ENCODE measurements around the gene GNPNAT1. TPM values are rescaled to one million over a fixed set of nuclear protein-coding genes. Genes with fewer than 3 reads are reported as not detected.

The GNPNAT1 gene
- polyA plus RNA-seq = 10 to 100 TPM in 1 of 3 donors, 1 to 10 TPM in 2; 2.4 to 11.2 (median 6.5) TPM

GRCh38 chr14:52791223-52792096 is at the start of gene GNPNAT1:
GNPNAT1 (minus strand) TSS chr14:52791607; CDS start chr14:52784650, 6,957 bp downstream.
- H3K36me3 Mint-ChIP-seq = no peaks in the 10 kb centered on the region
- peak within 1 kb of the TSS; percentile 88 to 93 (median 90) for H3K4me3 Mint-ChIP-seq
- H3K27me3 Mint-ChIP-seq (ENCODE audit: low read depth in 3 of 3) = peaks cover 0 to 8% (median 4%) of the 10 kb centered on the region in 3 donors
- H3K9me3 Mint-ChIP-seq = peaks cover 0 to 2% (median 0%) of the 10 kb centered on the region in 6 donors
- peak; percentile 95 to 96 (median 95) for DNase-seq
- H3K4me1 Mint-ChIP-seq = peaks cover 29 to 47% of the 10 kb centered on the region in 2 donors
- H3K27ac Mint-ChIP-seq = peak within 1 kb of the TSS; percentile 79 to 92 (median 87)

GRCh38 chr14:52840877-52841276 is 49.5 kb upstream of the GNPNAT1 start:
- no peaks in the 10 kb centered on the region for H3K4me1 Mint-ChIP-seq
- H3K4me3 Mint-ChIP-seq = no peak overlapping the region

GRCh38 chr14:52837451-52837850 is 46.0 kb upstream of the GNPNAT1 start:
- peaks cover 0 to 4% (median 2%) of the 10 kb centered on the region in 3 donors for H3K27me3 Mint-ChIP-seq (ENCODE audit: low read depth in 3 of 3)
- H3K4me3 Mint-ChIP-seq = no peak overlapping the region
- H3K36me3 Mint-ChIP-seq = no peaks in the 10 kb centered on the region
- no peaks in the 10 kb centered on the region for H3K4me1 Mint-ChIP-seq
- H3K9me3 Mint-ChIP-seq = peaks cover 0 to 1% (median 0%) of the 10 kb centered on the region in 6 donors
- no peak for DNase-seq
- H3K27ac Mint-ChIP-seq = no peak overlapping the region

More at GRCh38 chr14:52840877-52841276, 49.5 kb upstream of the GNPNAT1 start:
- Mint-ChIP-seq H3K36me3 (no peaks in the 10 kb centered on the region), H3K27me3 (ENCODE audit: low read depth in 3 of 3) (peaks cover 0 to 7% (median 5%) of the 10 kb centered on the region in 3 donors), H3K27ac (no peak overlapping the region), H3K9me3 (peaks cover 0 to 1% (median 0%) of the 10 kb centered on the region in 6 donors)
- DNase-seq = no peak

- no peaks in the 10 kb centered on the region for H3K36me3 Mint-ChIP-seq
- H3K27me3 Mint-ChIP-seq (ENCODE audit: low read depth in 3 of 3) = peaks cover 0 to 4% (median 2%) of the 10 kb centered on the region in 3 donors
- no peak overlapping the region for H3K27ac Mint-ChIP-seq
- peaks cover 0 to 1% (median 0%) of the 10 kb centered on the region in 6 donors for H3K9me3 Mint-ChIP-seq
- H3K4me1 Mint-ChIP-seq = no peaks in the 10 kb centered on the region
- H3K4me3 Mint-ChIP-seq = no peak overlapping the region
- no peak for DNase-seq
These were observed 44.7 kb upstream of the GNPNAT1 start for GRCh38 chr14:52836063-52836462.

- no peaks in the 10 kb centered on the region for H3K36me3 Mint-ChIP-seq
- H3K27me3 Mint-ChIP-seq (ENCODE audit: low read depth in 3 of 3) = peaks cover 0 to 6% (median 2%) of the 10 kb centered on the region in 3 donors
- no peaks in the 10 kb centered on the region for H3K4me1 Mint-ChIP-seq
- H3K9me3 Mint-ChIP-seq = peaks cover 0 to 1% (median 0%) of the 10 kb centered on the region in 6 donors
- DNase-seq = no peak
- peak overlapping the region in 1 of 6 donors; percentile 24 for H3K27ac Mint-ChIP-seq
- no peak overlapping the region for H3K4me3 Mint-ChIP-seq
These were observed 43.9 kb upstream of the GNPNAT1 start for GRCh38 chr14:52835122-52835903.

GRCh38 chr14:52834440-52834842 is 43.0 kb upstream of the GNPNAT1 start:
- no peak for DNase-seq
- peaks cover 0 to 1% (median 0%) of the 10 kb centered on the region in 6 donors for H3K9me3 Mint-ChIP-seq
- H3K4me1 Mint-ChIP-seq = no peaks in the 10 kb centered on the region
- H3K27me3 Mint-ChIP-seq (ENCODE audit: low read depth in 3 of 3) = peaks cover 0 to 5% (median 2%) of the 10 kb centered on the region in 3 donors
- no peaks in the 10 kb centered on the region for H3K36me3 Mint-ChIP-seq
- no peak overlapping the region for H3K4me3 Mint-ChIP-seq
- no peak overlapping the region for H3K27ac Mint-ChIP-seq

- Mint-ChIP-seq H3K4me1 (no peaks in the 10 kb centered on the region), H3K9me3 (peaks cover 0 to 1% (median 0%) of the 10 kb centered on the region in 6 donors), H3K27me3 (ENCODE audit: low read depth in 3 of 3) (peaks cover 0 to 5% (median 2%) of the 10 kb centered on the region in 3 donors), H3K36me3 (no peaks in the 10 kb centered on the region), H3K4me3 (no peak overlapping the region), H3K27ac (no peak overlapping the region)
- DNase-seq = no peak
These were observed 42.5 kb upstream of the GNPNAT1 start for GRCh38 chr14:52833891-52834290.

- Mint-ChIP-seq H3K27me3 (ENCODE audit: low read depth in 3 of 3) (peaks cover 0 to 2% (median 2%) of the 10 kb centered on the region in 3 donors), H3K9me3 (no peaks in the 10 kb centered on the region), H3K4me3 (no peak overlapping the region), H3K4me1 (no peaks in the 10 kb centered on the region), H3K36me3 (no peaks in the 10 kb centered on the region), H3K27ac (no peak overlapping the region)
- no peak for DNase-seq
These were observed 38.2 kb upstream of the GNPNAT1 start for GRCh38 chr14:52829527-52830185.

GRCh38 chr14:52827426-52827825 is 36.0 kb upstream of the GNPNAT1 start:
- Mint-ChIP-seq H3K27me3 (ENCODE audit: low read depth in 3 of 3) (peaks cover 0 to 2% (median 1%) of the 10 kb centered on the region in 3 donors), H3K9me3 (no peaks in the 10 kb centered on the region), H3K4me1 (no peaks in the 10 kb centered on the region), H3K27ac (no peak overlapping the region), H3K4me3 (no peak overlapping the region), H3K36me3 (no peaks in the 10 kb centered on the region)
- DNase-seq = no peak

GRCh38 chr14:52825085-52825484 is 33.7 kb upstream of the GNPNAT1 start:
- Mint-ChIP-seq H3K27me3 (ENCODE audit: low read depth in 3 of 3) (peaks cover 0 to 3% (median 0%) of the 10 kb centered on the region in 3 donors), H3K9me3 (no peaks in the 10 kb centered on the region), H3K27ac (no peak overlapping the region), H3K4me1 (no peaks in the 10 kb centered on the region), H3K36me3 (no peaks in the 10 kb centered on the region), H3K4me3 (no peak overlapping the region)
- DNase-seq = no peak

GRCh38 chr14:52824462-52824861 is 33.1 kb upstream of the GNPNAT1 start:
- DNase-seq = no peak
- H3K9me3 Mint-ChIP-seq = no peaks in the 10 kb centered on the region
- no peaks in the 10 kb centered on the region for H3K4me1 Mint-ChIP-seq
- H3K36me3 Mint-ChIP-seq = no peaks in the 10 kb centered on the region
- H3K27ac Mint-ChIP-seq = no peak overlapping the region
- peaks cover 0 to 3% (median 0%) of the 10 kb centered on the region in 3 donors for H3K27me3 Mint-ChIP-seq (ENCODE audit: low read depth in 3 of 3)
- H3K4me3 Mint-ChIP-seq = no peak overlapping the region

GRCh38 chr14:52821805-52822250 is 30.4 kb upstream of the GNPNAT1 start:
- Mint-ChIP-seq H3K27me3 (ENCODE audit: low read depth in 3 of 3) (peaks cover 0 to 3% (median 2%) of the 10 kb centered on the region in 3 donors), H3K27ac (no peak overlapping the region), H3K4me3 (no peak overlapping the region), H3K36me3 (no peaks in the 10 kb centered on the region), H3K9me3 (no peaks in the 10 kb centered on the region), H3K4me1 (no peaks in the 10 kb centered on the region)
- DNase-seq = no peak

GRCh38 chr14:52808101-52808500 is 16.7 kb upstream of the GNPNAT1 start:
- H3K27me3 Mint-ChIP-seq (ENCODE audit: low read depth in 3 of 3) = peaks cover 0 to 1% (median 0%) of the 10 kb centered on the region in 3 donors
- no peaks in the 10 kb centered on the region for H3K4me1 Mint-ChIP-seq

More at GRCh38 chr14:52808101-52808500, 16.7 kb upstream of the GNPNAT1 start:
- H3K27ac Mint-ChIP-seq = no peak overlapping the region
- no peak for DNase-seq
- H3K4me3 Mint-ChIP-seq = no peak overlapping the region
- peaks cover 0 to 3% (median 0%) of the 10 kb centered on the region in 3 donors for H3K36me3 Mint-ChIP-seq
- no peaks in the 10 kb centered on the region for H3K9me3 Mint-ChIP-seq
